GM23338 (cell line): ENCODE measurements around the gene LRMDA. TPM values are rescaled to one million over a fixed set of nuclear protein-coding genes. Genes with fewer than 3 reads are reported as not detected.

ENCODE experiments used
- ATAC-seq: fragments of 200-7000 bp; cut with Tn5 transposase; 3 replicates; pipeline ENCODE4 v1.9.1; 2020
- DNase-seq: peaks from one replicate; pipeline ENCODE4 v3.0.0-alpha.2; 2015; ENCODE audit warnings: low spot score
- H2AFZ ChIP-seq: fragments of 200-600 bp; sonication (generic); 2 replicates; pipeline ENCODE4 v1.8.0; 2016; ENCODE audit warnings: antibody characterized with exemption, mild to moderate bottlenecking, moderate library complexity
- H3F3A ChIP-seq: fragments of 200-600 bp; sonication (generic); replicated peaks from 2 replicates; pipeline ENCODE4 v1.8.0; 2017; ENCODE audit warnings: antibody characterized with exemption, mixed run types, low read depth
- H3K27ac ChIP-seq: fragments of 200-600 bp; sonication (generic); 2 replicates; pipeline ENCODE4 v1.6.1; 2016; ENCODE audit warnings: low read depth
- H3K27me3 ChIP-seq: fragments of 200-600 bp; sonication (generic); 2 replicates; pipeline ENCODE4 v1.8.0; 2016; ENCODE audit warnings: mild to moderate bottlenecking, mixed run types, moderate library complexity; ENCODE audit not compliant: insufficient read depth
- H3K36me3 ChIP-seq: fragments of 200-600 bp; sonication (generic); 2 replicates; pipeline ENCODE4 v1.8.0; 2016; ENCODE audit warnings: mild to moderate bottlenecking; ENCODE audit not compliant: insufficient read depth
- H3K4me1 ChIP-seq: fragments of 200-600 bp; sonication (generic); 2 replicates; pipeline ENCODE4 v1.8.0; 2016; ENCODE audit warnings: mild to moderate bottlenecking, moderate library complexity; ENCODE audit not compliant: insufficient read depth
- H3K4me2 ChIP-seq: fragments of 200-600 bp; sonication (generic); 2 replicates; pipeline ENCODE4 v1.7.1; 2017; ENCODE audit warnings: mixed run types
- H3K4me3 ChIP-seq: fragments of 200-600 bp; sonication (generic); 2 replicates; pipeline ENCODE4 v1.6.1; 2016; ENCODE audit warnings: mixed run types
- H3K79me2 ChIP-seq: fragments of 200-600 bp; sonication (generic); replicated peaks from 2 replicates; pipeline ENCODE4 v1.8.0; 2017; ENCODE audit warnings: mild to moderate bottlenecking; ENCODE audit not compliant: insufficient read depth
- H3K9me2 ChIP-seq: fragments of 200-600 bp; sonication (generic); 2 replicates; pipeline ENCODE4 v1.8.0; 2017; ENCODE audit not compliant: insufficient read depth
- H4K20me1 ChIP-seq: fragments of 200-600 bp; sonication (generic); replicated peaks from 2 replicates; pipeline ENCODE4 v1.8.0; 2017; ENCODE audit warnings: mild to moderate bottlenecking; ENCODE audit not compliant: insufficient read depth
- H3K27ac Mint-ChIP-seq: 2 replicates; pipeline ENCODE4 v1.8.0; 2020; ENCODE audit warnings: inconsistent platforms, mild to moderate bottlenecking, moderate library complexity, mixed read lengths
- H3K27me3 Mint-ChIP-seq: 3 replicates; pipeline ENCODE4 v1.8.0; 2022; ENCODE audit warnings: low read depth, mild to moderate bottlenecking, moderate library complexity, mixed read lengths, inconsistent platforms; ENCODE audit not compliant: insufficient read depth, poor library complexity
- H3K36me3 Mint-ChIP-seq: 3 replicates; pipeline ENCODE4 v1.8.0; 2021; ENCODE audit warnings: low read depth, mild to moderate bottlenecking, inconsistent platforms, moderate library complexity, mixed read lengths
- H3K4me1 Mint-ChIP-seq: 3 replicates; pipeline ENCODE4 v1.8.0; 2020; ENCODE audit warnings: mild to moderate bottlenecking, inconsistent platforms, mixed read lengths
- H3K4me3 Mint-ChIP-seq: 3 replicates; pipeline ENCODE4 v1.8.0; 2021; ENCODE audit warnings: moderate library complexity, mild to moderate bottlenecking, inconsistent platforms, mixed read lengths
- H3K9me3 Mint-ChIP-seq: 3 replicates; pipeline ENCODE4 v1.8.0; 2020; ENCODE audit warnings: moderate library complexity, mild to moderate bottlenecking, inconsistent platforms, mixed read lengths
- CREB1 ChIP-seq: fragments of 250-450 bp; sonication (Bioruptor Pico); IDR thresholded peaks from 2 replicates; pipeline ENCODE4 v1.5.0; 2020; ENCODE audit warnings: low read depth, mild to moderate bottlenecking, moderate library complexity
- CTCF ChIP-seq, 2 experiments: fragments of 200-600 bp in 1 of 2; sonication (generic) in 1 of 2; conservative IDR thresholded peaks; 2 replicates each; pipeline versions ENCODE4 v1.5.1 to v1.6.1; 2016 to 2017; ENCODE audit warnings: antibody characterized with exemption in 2 of 2, low read depth in 2 of 2, mild to moderate bottlenecking in 2 of 2, moderate library complexity in 1 of 2
- ETS1 ChIP-seq: IDR thresholded peaks from 2 replicates; pipeline ENCODE4 v1.6.1; 2016; ENCODE audit warnings: antibody characterized with exemption
- JUNB ChIP-seq: IDR thresholded peaks from one replicate; pipeline ENCODE4 v1.6.1; 2016; ENCODE audit warnings: antibody characterized with exemption; ENCODE audit not compliant: unreplicated experiment
- NANOG ChIP-seq: IDR thresholded peaks from 2 replicates; pipeline ENCODE4 v1.6.1; 2016; ENCODE audit warnings: antibody characterized with exemption, borderline replicate concordance
- REST ChIP-seq: IDR thresholded peaks from one replicate; pipeline ENCODE4 v1.6.1; 2018; ENCODE audit warnings: antibody characterized with exemption; ENCODE audit not compliant: unreplicated experiment
- STAT1 ChIP-seq: IDR thresholded peaks from one replicate; pipeline ENCODE4 v1.6.1; 2016; ENCODE audit warnings: antibody characterized with exemption; ENCODE audit not compliant: unreplicated experiment
- ZNF114 ChIP-seq: fragments of 250-450 bp; sonication (Bioruptor Pico); IDR thresholded peaks from 2 replicates; pipeline ENCODE4 v1.5.0; 2020; ENCODE audit warnings: mild to moderate bottlenecking, moderate library complexity
- ZNF331 ChIP-seq: fragments of 250-450 bp; sonication (Bioruptor Pico); IDR thresholded peaks from 2 replicates; pipeline ENCODE4 v1.5.0; 2020; ENCODE audit warnings: low read depth, mild to moderate bottlenecking, moderate library complexity
- ZNF462 ChIP-seq: fragments of 250-450 bp; sonication (Bioruptor Pico); IDR thresholded peaks from 2 replicates; pipeline ENCODE4 v1.5.0; 2020; ENCODE audit warnings: mild to moderate bottlenecking, moderate library complexity
- polyA plus RNA-seq: library from polyadenylated mRNA; unstranded; fragments of >200 nt; fragmentation: Nextera tagmentation; extraction: Ambion mirVana; gene quantifications from 2 replicates; pipeline ENCODE4 v1.2.1, GENCODE V29; 2016
- total RNA-seq: library from RNA; depleted of rRNA; stranded (reverse); fragments of >200 nt; shearing (Covaris generic); gene quantifications from 2 replicates; pipeline ENCODE4 v1.2.3, GENCODE V29; 2014

The LRMDA gene
- total and polyA plus RNA-seq, 2 experiments from 2014 or later, result 0.90 to 1.8 TPM

- H3K4me2 ChIP-seq, result no peak overlapping the region
- no peak overlapping the region for H2AFZ ChIP-seq
- no peaks in the 10 kb centered on the region for H3K79me2 ChIP-seq
- H3K27me3 ChIP-seq, result no peaks in the 10 kb centered on the region
- peaks cover 10% of the 10 kb centered on the region; the same call in 1 of the 2 replicates for H3K9me2 ChIP-seq
- DNase-seq, result no peak
- TF ChIP-seq REST, result no peak
- TF ChIP-seq ETS1, result no peak
- no peak for TF ChIP-seq CREB1 (CRISPR knock-in tag)
- TF ChIP-seq STAT1, result no peak
- no peak for TF ChIP-seq ZNF462 (CRISPR knock-in tag)
- TF ChIP-seq ZNF331, result no peak
- TF ChIP-seq CTCF (conservative IDR thresholded peaks at IDR 0.05; ENCODE audit: low read depth in 2 of 2), result no peak
- no peak for TF ChIP-seq JUNB
- TF ChIP-seq NANOG, result no peak
- no peak for TF ChIP-seq ZNF114 (CRISPR knock-in tag)
- Mint-ChIP-seq H3K9me3 (no peaks in the 10 kb centered on the region), H3K4me3 (no peak overlapping the region), H3K4me1 (peaks cover 8% of the 10 kb centered on the region; the same call in 2 of the 3 replicates), H3K27ac (no peak overlapping the region), H3K36me3 (no peaks in the 10 kb centered on the region), H3K27me3 (peaks cover 3% of the 10 kb centered on the region)
- no peaks in the 10 kb centered on the region for H4K20me1 ChIP-seq
- no peak overlapping the region for H3K4me3 ChIP-seq
- no peaks in the 10 kb centered on the region for H3F3A ChIP-seq
- no peaks in the 10 kb centered on the region for H3K36me3 ChIP-seq
- no peak for ATAC-seq
- no peaks in the 10 kb centered on the region for H3K4me1 ChIP-seq
- no peak overlapping the region for H3K27ac ChIP-seq
Observed at GRCh38 chr10:75502838-75503237, 71.4 kb downstream of the LRMDA start.
